NK-92 treated with Interleukin-12 subunit alpha and Interleukin-12 subunit beta, amount 100 ng/mL, for 24 hours (cell line): ENCODE results near the gene CNPPD1.

Source experiments
- DNase-seq: peaks from one replicate; lab custom pipeline; 2025; lab: John Stamatoyannopoulos, UW

CNPPD1 gene

DNA sequence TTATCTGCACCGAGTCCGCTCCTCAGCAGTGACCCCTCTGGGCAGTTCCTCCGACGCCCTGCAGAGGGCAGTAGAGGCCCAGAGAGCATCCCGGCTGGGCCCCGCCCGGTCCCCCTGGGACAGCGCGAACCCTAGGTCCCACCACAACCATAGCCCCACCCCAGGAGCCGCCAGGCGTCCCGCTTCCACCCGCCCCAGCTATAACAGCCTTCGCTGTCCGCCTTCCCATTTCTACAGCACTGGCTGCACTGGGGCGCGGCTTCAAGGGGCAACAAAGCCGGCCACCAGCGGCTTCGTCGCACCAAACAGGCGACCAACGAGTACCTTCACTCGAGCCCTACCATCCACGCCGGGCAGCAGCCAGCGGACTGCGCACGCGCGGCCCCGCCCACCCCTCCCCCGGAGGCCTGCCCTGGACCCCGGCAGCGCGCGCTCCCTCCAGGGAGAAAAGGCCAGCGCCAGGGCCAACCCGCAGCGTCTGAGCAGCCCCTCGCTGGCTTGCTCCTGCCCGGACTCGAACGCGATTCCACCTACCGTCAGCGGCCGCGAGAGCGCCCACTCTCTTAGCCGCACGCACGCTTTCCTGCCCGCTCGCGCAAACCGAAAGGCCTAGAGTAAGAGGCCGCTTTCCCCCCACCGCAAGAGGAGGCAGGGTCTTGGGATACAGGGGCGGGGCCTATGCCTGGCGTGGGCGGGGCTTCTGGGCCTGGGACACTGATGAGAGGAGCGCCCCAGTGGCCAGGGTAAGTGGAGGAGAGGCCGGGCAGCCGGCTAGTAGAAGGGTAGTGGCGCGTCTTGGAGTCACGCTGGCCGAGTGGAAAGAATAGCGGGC lies 16.3 kb downstream of the CNPPD1 start, which contains the start of gene NHEJ1:
Gene NHEJ1 (minus strand): TSS at position 630 of the 832 bp plus-strand sequence. CDS start 2,453 bp downstream, outside the sequence.
- peak; percentile 90 for DNase-seq

DNA sequence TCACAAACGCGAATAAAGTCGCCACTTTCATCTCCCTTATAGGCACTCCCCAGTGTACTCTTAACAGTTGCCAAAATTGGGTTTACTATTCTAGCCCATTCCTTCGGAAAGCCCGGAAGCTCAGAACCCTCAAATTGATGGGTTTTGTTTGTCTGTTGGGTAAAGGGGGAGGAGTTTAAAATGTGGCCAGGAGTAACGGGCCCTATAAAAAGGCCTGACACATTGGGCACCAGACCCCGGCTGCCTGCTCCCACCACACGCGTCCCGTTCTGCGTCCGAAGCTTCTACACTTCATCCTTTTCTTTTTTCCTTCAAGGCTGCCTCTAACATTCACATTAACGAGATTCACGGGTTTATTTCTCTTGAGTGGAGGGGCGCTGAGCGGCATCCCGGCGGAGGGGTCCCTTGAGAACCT lies 16.9 kb downstream of the CNPPD1 start:
- DNase-seq: no peak

GRCh38 chr2:219158586-219158985 lies 18.1 kb downstream of the CNPPD1 start:
- no peak for DNase-seq

DNA sequence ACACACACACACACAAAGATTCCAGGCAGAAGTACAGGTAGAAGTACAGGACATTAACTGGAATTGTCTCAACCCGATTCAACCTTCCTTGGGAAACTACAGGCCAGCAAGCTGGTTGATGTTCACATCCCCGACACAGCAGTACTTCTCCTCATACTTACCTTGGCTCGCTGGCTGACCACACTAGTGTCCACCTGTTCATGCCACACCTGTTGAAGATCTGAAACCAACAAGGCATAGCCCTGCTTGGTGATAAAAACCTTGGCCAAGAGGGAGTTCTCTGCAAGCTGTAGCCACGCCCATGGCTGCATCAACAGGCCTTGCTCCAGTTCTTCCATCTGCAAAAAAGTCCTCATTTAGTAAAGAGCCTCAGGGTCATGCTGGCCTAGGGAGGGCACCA lies 18.7 kb downstream of the CNPPD1 start:
- no peak for DNase-seq

DNA sequence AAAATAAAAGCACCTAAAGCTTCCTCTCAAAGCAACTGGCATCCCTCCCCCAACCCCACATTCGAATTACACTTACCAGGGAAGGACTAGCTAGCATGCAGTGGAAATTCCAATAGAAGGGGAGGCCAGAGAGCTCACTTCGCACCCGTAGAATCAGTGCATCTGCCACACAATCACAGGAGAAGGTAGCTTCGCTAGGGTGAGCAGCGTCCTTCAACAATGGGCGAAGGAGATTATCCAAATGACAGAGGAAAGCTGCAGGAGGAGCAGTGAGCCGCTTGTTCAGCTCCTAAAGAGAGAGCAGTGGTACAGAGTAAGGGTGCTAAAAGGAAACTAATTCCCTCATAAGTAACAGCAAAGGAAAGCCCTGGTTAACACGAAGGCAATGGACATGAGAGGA lies 19.3 kb downstream of the CNPPD1 start:
- no peak for DNase-seq

DNA sequence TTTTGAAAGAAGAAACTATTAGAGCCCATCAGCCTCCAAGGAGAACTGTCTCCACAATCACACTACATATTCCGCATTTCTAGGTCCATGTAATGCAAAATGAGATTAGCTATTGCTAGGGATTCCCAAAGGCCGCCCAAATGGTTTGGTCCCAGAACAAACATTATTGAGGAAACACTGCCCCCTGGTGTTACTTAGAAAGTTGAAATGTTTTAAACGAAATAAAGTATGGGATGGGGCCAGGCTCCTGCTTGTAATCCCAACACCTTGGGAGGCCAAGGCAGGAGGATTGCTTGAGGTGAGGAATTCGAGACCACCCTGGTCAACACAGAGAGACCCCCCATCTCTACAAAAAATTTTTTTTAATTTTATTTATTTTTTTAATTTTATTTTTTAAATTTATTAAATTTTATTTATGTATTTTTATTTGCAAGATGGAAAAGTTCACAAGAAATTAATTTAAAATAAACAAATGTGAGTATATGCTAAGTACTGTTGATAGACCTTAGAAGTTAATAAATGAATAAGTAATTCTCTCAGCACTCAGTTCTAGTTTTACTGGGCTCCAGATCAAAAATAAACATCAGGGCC lies 21.6 kb downstream of the CNPPD1 start:
- DNase-seq: no peak

GRCh38 chr2:219149667-219150066 lies 27.1 kb downstream of the CNPPD1 start:
- no peak for DNase-seq

- no peak for DNase-seq
These were observed 34.4 kb downstream of the CNPPD1 start for GRCh38 chr2:219142329-219142728.

DNA sequence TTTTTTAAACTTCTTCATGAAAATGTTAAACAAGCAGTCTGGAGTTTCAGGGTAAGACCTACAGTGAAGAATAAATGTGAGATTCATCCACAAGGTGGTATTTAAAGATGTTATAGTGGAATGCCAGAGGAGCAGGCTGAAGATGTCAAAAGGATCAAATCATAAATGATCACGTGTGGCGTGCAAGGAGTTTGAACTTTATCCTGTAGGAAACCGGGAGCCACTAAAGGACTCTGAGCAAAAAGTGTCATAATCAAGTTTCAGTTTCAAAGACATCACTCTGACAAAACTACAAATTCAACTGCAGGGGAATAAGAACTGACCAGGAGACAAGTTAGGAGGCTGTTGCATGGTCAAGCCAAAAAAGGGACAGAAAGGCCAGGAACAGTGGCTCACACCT lies 36.0 kb downstream of the CNPPD1 start:
- DNase-seq: no peak

- no peak for DNase-seq
These were observed 42.7 kb downstream of the CNPPD1 start for GRCh38 chr2:219133976-219134375.

DNA sequence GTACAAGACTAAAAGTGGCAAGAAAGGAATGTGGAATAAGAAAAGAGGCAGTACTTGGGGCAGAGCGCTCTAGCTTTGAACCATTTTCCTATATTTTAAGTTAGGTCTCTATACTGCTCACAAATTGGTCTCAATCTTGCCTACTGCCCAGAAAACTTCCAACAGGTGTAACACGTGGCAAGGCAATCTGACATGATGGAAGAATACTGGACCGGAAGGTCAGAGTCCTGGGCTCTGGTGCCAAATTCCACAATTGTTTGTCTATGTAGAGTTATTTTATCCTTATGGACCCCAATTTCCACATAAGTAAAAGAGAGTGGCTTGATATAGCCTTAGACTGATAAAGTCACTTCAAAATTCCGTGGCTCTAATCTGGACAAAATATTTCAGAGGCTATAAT lies 45.0 kb downstream of the CNPPD1 start:
- DNase-seq: no peak

DNA sequence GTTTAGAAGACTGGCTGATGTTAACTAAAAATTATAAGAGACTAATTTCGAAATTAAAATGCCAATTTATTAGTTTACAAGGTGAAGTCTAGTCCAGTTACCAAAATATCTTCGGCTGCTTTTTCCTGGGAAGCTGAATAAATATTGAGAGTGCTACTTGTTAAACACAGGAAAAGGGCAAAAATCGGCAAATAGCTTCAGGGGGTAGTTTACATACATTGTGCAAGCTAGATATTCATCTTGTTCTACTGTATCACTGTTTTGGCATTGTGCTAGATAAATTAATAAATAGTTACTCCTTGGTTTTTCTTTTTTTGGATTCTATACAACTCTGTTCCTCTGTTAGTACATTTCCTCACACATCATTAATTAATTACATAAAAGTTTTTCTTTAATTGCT lies 45.4 kb downstream of the CNPPD1 start:
- DNase-seq: no peak

GRCh38 chr2:219129589-219129988 lies 47.1 kb downstream of the CNPPD1 start:
- no peak for DNase-seq

DNA sequence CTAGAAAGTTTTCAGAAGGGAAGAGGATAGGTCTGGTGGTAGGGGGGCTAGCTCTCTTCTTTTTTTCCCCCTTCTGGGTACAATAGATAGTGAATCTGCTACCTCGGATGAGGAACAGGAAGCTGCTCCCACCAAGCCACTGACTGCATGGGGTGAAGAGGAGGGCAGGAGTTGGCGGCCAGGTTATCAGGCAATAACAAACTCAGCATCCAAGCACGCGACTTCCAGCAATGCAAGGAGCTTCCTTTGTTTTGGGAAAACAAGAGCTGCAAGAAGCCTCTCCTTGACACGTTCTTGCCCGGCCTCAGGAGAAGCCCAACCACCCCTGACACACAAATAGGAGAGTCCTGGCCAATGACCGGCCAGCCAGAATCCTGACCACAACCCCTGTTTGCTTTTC lies 48.3 kb downstream of the CNPPD1 start:
- no peak for DNase-seq

- DNase-seq: no peak
These were observed 49.6 kb downstream of the CNPPD1 start for GRCh38 chr2:219127037-219127635.

DNA sequence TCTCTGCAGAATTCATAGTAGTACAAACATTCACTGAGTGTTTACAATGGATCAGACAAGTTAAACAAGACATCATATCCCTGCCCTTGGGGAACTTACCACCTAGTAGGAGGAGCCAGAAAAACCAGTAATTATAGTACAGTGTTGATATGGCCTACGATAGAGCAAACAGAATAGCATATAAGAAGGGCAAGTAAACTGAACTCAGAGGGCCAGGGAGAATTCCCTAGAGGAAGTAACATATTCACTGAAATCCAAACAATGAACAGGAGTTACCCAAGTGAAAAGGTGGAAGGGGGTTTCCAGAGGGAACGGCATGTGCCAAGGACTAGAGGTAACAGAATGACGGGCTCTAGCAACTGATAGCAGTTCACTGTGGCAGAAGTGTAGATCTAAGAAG lies 50.2 kb downstream of the CNPPD1 start:
- no peak for DNase-seq

- DNase-seq: no peak
These were observed 50.8 kb downstream of the CNPPD1 start for GRCh38 chr2:219125886-219126270.

DNA sequence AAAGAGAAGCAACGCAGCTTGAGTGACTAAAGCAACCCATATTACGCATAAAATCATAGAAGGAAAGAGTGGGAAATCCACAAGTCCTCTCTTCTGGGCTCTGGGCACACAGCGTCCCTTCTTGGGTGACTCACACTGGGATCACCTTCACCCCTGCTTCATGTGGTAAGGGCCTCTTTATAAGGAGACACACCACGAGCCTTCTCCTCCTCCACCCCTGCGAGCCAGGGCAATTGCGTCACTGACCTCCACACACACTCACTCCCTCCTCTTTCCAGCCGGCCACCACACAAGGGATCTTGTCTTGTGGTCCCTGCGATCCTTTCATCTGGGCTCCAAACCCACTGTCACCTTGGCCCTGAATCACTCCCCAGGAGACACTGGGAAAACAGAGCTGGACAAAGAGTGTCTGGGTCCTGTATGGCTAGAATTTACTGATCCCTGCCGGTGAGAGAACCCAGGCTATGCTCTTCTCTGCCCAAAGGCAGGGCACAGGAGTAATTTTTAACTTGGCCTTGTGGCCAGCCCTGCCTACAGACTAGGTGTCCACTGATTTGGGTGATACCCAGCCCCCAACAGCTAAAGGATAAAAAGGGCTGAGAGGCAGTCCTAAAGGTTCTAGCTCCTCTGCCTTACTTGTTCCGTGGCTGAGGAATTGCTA lies 51.4 kb downstream of the CNPPD1 start:
- DNase-seq: no peak

GRCh38 chr2:219124381-219125110 lies 52.2 kb downstream of the CNPPD1 start:
- peak; percentile 30 for DNase-seq

DNA sequence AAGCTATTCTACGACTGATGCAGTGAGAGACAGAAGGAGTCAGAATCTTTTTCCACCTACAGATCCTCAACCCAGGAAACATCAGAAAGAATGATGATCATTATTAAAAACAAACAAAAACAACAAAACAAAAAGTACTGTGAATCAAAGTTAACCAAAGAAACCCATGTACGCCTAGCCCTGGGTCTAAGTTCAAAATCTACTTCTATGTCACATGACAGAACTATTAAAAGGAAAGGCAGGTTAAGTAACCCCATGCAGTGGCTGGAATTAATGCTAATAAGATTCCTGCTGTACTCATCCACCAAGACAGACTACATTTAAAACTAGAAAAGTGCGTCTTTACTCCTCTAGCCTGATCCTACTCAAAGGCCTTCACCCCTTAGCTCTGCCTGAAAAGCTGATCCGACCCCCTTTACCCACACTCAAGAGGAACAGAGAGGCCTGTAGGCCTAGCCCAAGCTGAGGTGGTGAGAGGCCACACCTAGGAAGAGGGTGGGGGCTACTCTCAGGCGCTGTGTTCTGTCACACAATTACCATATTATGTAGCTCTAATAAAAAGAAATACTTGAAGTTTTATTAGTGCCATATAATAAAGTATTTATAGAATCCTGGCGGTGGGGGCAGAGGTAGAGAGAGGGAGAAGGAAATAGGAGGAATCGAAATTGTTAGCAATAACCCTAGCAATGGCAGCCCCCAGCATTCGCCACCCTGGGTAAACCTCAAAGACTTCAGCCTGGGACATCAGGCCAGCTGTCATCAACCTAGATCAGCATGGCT lies 53.2 kb downstream of the CNPPD1 start:
- DNase-seq: no peak
